Measurements from ENCODE around the gene S100A5.

S100A5 gene

DNA sequence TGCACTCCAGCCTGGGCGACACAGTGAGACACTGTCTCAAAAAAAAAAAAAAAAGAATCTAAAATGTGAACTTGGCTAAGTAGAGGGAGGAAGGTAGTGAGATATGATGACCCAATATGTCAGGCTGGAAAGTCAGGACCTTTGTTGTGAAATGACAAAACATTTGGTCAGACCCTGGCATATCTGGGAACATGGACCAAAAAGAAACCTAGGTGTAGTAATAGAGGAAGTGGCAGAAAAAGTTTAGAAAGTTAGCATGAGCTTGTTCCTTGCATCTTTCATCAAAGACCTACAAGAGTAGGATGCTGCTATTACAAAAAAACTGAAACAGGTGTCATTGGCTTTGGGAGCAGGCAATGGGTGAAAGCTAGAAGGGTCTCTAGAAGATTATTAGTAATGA, 15.6 kb upstream of the S100A5 start:
- no peak for TF ChIP-seq EZH2 (IDR thresholded peaks at IDR 0.05; ENCODE audit: borderline replicate concordance, low read depth, low read length, severe bottlenecking)
- no peak for TF ChIP-seq CTCF (IDR thresholded peaks at IDR 0.05; ENCODE audit: borderline replicate concordance, extremely low read depth, low read length, poor library complexity, severe bottlenecking)
- DNase-seq (no peak), ATAC-seq (ENCODE audit: insufficient read depth, low read depth) (no peak)
- Histone ChIP-seq H3K36me3 (ENCODE audit: insufficient read depth, low read length) (no peaks in the 10 kb centered on the region), H4K20me1 (ENCODE audit: insufficient read depth, low read length) (no peaks in the 10 kb centered on the region), H3K27ac (ENCODE audit: low read length) (no peak overlapping the region), H3K4me3 (ENCODE audit: low read depth in 1 of 2, low read length in 2 of 2) (no peak overlapping the region), H3K4me1 (ENCODE audit: insufficient read depth, low read length) (no peaks in the 10 kb centered on the region), H3K27me3 (ENCODE audit: insufficient read depth, low read length, poor library complexity) (no peaks in the 10 kb centered on the region), H2AFZ (ENCODE audit: low read depth, low read length) (no peak overlapping the region), H3K79me2 (ENCODE audit: insufficient read depth, low read length) (no peaks in the 10 kb centered on the region), H3K9ac (ENCODE audit: low read depth, low read length) (no peak overlapping the region), H3K9me3 (ENCODE audit: insufficient read depth, low read length, severe bottlenecking) (no peaks in the 10 kb centered on the region), H3K4me2 (ENCODE audit: insufficient read depth, low read length) (no peak overlapping the region)

GRCh38 chr1:153553830-153554541, 13.3 kb upstream of the S100A5 start:
- H3K79me2 ChIP-seq (ENCODE audit: insufficient read depth, low read length): no peaks in the 10 kb centered on the region
- no peak for DNase-seq
- no peaks in the 10 kb centered on the region for H3K27me3 ChIP-seq (ENCODE audit: insufficient read depth, low read length, poor library complexity)
- H3K4me3 ChIP-seq (ENCODE audit: low read depth in 1 of 2, low read length in 2 of 2): no peak overlapping the region
- H3K9ac ChIP-seq (ENCODE audit: low read depth, low read length): no peak overlapping the region
- TF ChIP-seq CTCF (IDR thresholded peaks at IDR 0.05; ENCODE audit: borderline replicate concordance, extremely low read depth, low read length, poor library complexity, severe bottlenecking) (no peak), EZH2 (IDR thresholded peaks at IDR 0.05; ENCODE audit: borderline replicate concordance, low read depth, low read length, severe bottlenecking) (no peak)
- no peak overlapping the region for H3K4me2 ChIP-seq (ENCODE audit: insufficient read depth, low read length)
- no peaks in the 10 kb centered on the region for H3K36me3 ChIP-seq (ENCODE audit: insufficient read depth, low read length)
- H2AFZ ChIP-seq (ENCODE audit: low read depth, low read length): no peak overlapping the region
- ATAC-seq (ENCODE audit: insufficient read depth, low read depth): no peak
- no peaks in the 10 kb centered on the region for H3K9me3 ChIP-seq (ENCODE audit: insufficient read depth, low read length, severe bottlenecking)
- H3K4me1 ChIP-seq (ENCODE audit: insufficient read depth, low read length): no peaks in the 10 kb centered on the region
- no peaks in the 10 kb centered on the region for H4K20me1 ChIP-seq (ENCODE audit: insufficient read depth, low read length)
- no peak overlapping the region for H3K27ac ChIP-seq (ENCODE audit: low read length)

DNA sequence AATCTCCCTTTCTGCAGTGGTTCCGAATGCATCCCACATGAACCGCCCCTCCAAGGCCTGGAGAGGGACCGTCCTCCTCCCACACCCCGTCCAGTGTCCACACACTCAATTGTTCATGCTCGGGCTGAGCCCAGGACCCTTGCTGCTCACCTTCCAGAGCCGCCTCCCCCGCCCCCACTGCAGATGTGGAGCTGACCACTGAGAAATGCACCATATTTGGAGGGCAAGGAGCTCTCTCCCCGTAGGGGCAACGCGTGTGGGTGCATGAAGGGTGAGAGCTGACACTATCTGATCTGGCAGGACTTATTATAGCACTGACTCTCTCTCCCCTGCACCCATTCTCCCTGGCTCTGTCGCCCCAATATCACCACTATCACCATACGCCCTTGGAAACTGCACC, 12.4 kb upstream of the S100A5 start:
- ATAC-seq (ENCODE audit: insufficient read depth, low read depth): no peak
- no peak overlapping the region for H3K27ac ChIP-seq (ENCODE audit: low read length)
- no peak for TF ChIP-seq EZH2 (IDR thresholded peaks at IDR 0.05; ENCODE audit: borderline replicate concordance, low read depth, low read length, severe bottlenecking)

DNA sequence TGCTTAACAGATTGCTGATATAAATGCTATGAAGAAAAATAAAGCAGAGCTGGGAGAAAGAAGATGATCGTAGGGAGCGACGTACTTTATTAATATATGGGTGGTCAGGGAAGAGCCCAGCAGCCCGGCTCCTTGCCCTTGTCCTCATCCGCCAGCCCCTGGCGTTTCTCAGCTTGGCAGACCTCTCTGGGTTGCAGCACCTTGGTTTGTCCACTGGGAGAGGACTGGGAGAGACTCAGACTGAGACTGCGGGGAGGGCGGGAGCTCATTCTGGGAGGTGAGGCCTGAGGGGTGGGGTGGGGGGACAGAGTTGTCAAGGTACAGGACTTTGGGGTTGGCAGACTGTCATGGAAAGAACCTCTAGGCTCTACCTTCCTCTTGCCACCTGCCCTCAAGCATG, 11.6 kb upstream of the S100A5 start:
- no peaks in the 10 kb centered on the region for H3K36me3 ChIP-seq (ENCODE audit: insufficient read depth, low read length)
- no peaks in the 10 kb centered on the region for H3K4me1 ChIP-seq (ENCODE audit: insufficient read depth, low read length)
- H4K20me1 ChIP-seq (ENCODE audit: insufficient read depth, low read length): no peaks in the 10 kb centered on the region
- no peak overlapping the region for H2AFZ ChIP-seq (ENCODE audit: low read depth, low read length)
- H3K79me2 ChIP-seq (ENCODE audit: insufficient read depth, low read length): no peaks in the 10 kb centered on the region
- no peak overlapping the region for H3K4me3 ChIP-seq (ENCODE audit: low read depth in 1 of 2, low read length in 2 of 2)
- no peak overlapping the region for H3K4me2 ChIP-seq (ENCODE audit: insufficient read depth, low read length)
- no peak overlapping the region for H3K9ac ChIP-seq (ENCODE audit: low read depth, low read length)
- no peaks in the 10 kb centered on the region for H3K27me3 ChIP-seq (ENCODE audit: insufficient read depth, low read length, poor library complexity)
- ATAC-seq (ENCODE audit: insufficient read depth, low read depth) (no peak), DNase-seq (no peak)
- H3K27ac ChIP-seq (ENCODE audit: low read length): no peak overlapping the region
- TF ChIP-seq CTCF (IDR thresholded peaks at IDR 0.05; ENCODE audit: borderline replicate concordance, extremely low read depth, low read length, poor library complexity, severe bottlenecking) (no peak), EZH2 (IDR thresholded peaks at IDR 0.05; ENCODE audit: borderline replicate concordance, low read depth, low read length, severe bottlenecking) (no peak)
- no peaks in the 10 kb centered on the region for H3K9me3 ChIP-seq (ENCODE audit: insufficient read depth, low read length, severe bottlenecking)

More for the DNA sequence above, 12.4 kb upstream of the S100A5 start:
- Histone ChIP-seq H3K4me2 (ENCODE audit: insufficient read depth, low read length) (no peak overlapping the region), H3K4me1 (ENCODE audit: insufficient read depth, low read length) (no peaks in the 10 kb centered on the region), H3K27me3 (ENCODE audit: insufficient read depth, low read length, poor library complexity) (no peaks in the 10 kb centered on the region), H3K9me3 (ENCODE audit: insufficient read depth, low read length, severe bottlenecking) (no peaks in the 10 kb centered on the region), H3K4me3 (ENCODE audit: low read depth in 1 of 2, low read length in 2 of 2) (no peak overlapping the region), H2AFZ (ENCODE audit: low read depth, low read length) (no peak overlapping the region), H3K79me2 (ENCODE audit: insufficient read depth, low read length) (no peaks in the 10 kb centered on the region), H4K20me1 (ENCODE audit: insufficient read depth, low read length) (no peaks in the 10 kb centered on the region), H3K9ac (ENCODE audit: low read depth, low read length) (no peak overlapping the region), H3K36me3 (ENCODE audit: insufficient read depth, low read length) (no peaks in the 10 kb centered on the region)
- no peak for DNase-seq
